GM12864 (cell line): ENCODE data around the gene LPP.

Experiments used
- DNase-seq: peaks from one replicate; pipeline ENCODE4 v3.0.0-alpha.2; 2011; ENCODE audit warnings: low read depth
- H3K4me3 ChIP-seq: 2 replicates; pipeline ENCODE4 v1.5.1; 2011; ENCODE audit warnings: mild to moderate bottlenecking, low read depth, low read length, control low read depth
- TF ChIP-seq, protein P1 (sequence below): IDR thresholded peaks from 2 replicates; pipeline ENCODE4 v1.5.1; 2011; ENCODE audit warnings: low read depth, mild to moderate bottlenecking, moderate library complexity, low read length, control low read depth, inconsistent platforms; ENCODE audit errors: missing control alignments

Gene LPP

GRCh38 chr3:188646592-188646991 lies 492.6 kb downstream of the LPP start:
- DNase-seq, result no peak
- H3K4me3 ChIP-seq, result no peak overlapping the region
- TF ChIP-seq, protein P1, sequence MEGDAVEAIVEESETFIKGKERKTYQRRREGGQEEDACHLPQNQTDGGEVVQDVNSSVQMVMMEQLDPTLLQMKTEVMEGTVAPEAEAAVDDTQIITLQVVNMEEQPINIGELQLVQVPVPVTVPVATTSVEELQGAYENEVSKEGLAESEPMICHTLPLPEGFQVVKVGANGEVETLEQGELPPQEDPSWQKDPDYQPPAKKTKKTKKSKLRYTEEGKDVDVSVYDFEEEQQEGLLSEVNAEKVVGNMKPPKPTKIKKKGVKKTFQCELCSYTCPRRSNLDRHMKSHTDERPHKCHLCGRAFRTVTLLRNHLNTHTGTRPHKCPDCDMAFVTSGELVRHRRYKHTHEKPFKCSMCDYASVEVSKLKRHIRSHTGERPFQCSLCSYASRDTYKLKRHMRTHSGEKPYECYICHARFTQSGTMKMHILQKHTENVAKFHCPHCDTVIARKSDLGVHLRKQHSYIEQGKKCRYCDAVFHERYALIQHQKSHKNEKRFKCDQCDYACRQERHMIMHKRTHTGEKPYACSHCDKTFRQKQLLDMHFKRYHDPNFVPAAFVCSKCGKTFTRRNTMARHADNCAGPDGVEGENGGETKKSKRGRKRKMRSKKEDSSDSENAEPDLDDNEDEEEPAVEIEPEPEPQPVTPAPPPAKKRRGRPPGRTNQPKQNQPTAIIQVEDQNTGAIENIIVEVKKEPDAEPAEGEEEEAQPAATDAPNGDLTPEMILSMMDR, result no peak

DNA sequence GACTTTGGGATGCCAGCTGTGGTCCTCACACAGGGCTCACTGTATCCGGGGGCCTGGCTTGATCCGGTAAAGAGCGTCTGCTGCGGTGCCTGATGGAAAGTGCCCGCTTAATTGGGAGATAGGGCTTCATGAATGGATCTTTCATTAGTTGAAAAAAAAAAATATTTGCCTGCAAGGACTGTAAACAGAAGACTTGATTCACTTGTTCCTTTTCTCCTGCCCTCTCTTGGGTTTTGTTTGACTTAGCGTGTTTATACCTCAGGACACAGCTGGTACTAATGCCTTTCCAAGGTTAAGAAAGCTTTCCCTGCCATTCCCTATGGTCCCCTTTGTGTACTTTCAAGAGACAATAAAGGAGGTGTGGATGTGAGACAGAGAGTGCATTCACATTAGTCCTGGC lies 493.3 kb downstream of the LPP start:
- no peak for DNase-seq
- TF ChIP-seq, protein P1, result no peak
- H3K4me3 ChIP-seq, result no peak overlapping the region

DNA sequence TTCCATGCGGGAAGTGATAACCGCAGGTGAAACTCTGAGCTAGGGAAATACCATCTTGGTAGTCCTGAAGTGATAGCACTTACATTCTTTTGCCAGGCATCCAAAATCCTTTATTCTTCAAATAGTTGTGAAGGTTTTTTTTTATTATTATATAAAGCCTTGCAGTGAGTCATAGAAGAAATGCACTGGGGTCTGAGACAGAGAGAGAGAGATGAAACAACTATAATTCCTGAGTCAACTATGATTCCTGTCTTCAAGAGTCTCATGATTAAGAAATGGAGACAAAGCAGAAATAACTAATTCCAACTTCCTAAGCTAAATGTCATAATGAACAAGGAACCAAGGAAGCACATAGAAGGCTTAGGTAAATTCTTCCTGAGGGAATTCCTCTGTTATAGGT lies 495.6 kb downstream of the LPP start:
- DNase-seq, result no peak
- TF ChIP-seq, protein P1, result no peak
- no peak overlapping the region for H3K4me3 ChIP-seq

DNA sequence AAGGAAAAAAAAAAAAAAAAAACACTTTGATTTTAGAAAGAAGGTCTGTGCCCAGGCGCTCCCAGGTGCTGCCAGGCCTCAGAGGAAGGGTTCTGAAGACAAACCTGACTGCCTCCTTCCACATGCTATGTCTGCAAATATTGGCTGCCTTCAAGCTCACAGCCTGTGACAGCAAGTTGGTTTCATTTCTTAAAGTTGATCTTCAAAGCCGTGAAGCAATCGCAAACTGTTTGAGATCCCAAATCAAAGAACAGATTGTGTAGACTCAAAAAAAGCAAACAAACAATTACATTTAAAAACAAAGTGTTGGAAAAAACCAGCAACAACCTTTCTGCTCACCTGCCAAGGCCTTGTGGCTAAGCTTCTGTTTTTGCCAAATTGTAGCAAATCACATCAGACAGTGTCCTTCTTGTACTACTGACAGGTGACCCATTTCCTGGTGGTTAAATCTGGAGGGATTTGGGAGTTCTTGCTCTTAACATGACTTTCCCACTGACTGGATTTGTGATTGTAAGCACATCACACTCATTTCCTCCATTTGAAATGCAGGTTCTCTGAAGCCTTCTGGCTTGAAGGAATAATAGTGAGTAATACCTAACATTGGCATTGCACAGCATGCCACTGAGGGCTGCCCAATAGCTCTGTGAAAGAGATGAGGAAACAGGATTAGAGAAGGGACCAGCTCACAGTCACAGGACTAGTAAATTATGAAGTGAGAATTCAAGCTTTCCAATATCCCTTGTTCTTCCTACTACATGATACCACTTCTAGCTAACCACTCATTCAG lies 502.4 kb downstream of the LPP start:
- TF ChIP-seq, protein P1, result no peak
- H3K4me3 ChIP-seq, result no peak overlapping the region
- DNase-seq, result no peak

GRCh38 chr3:188658606-188659005 lies 504.6 kb downstream of the LPP start:
- DNase-seq, result no peak
- H3K4me3 ChIP-seq, result no peak overlapping the region
- TF ChIP-seq, protein P1, result no peak

- no peak for DNase-seq
- TF ChIP-seq, protein P1, result no peak
- no peak overlapping the region for H3K4me3 ChIP-seq
Observed at GRCh38 chr3:188659449-188660090, 505.6 kb downstream of the LPP start.
